Measurements from ENCODE around the gene SLC9C1.

The SLC9C1 gene

DNA sequence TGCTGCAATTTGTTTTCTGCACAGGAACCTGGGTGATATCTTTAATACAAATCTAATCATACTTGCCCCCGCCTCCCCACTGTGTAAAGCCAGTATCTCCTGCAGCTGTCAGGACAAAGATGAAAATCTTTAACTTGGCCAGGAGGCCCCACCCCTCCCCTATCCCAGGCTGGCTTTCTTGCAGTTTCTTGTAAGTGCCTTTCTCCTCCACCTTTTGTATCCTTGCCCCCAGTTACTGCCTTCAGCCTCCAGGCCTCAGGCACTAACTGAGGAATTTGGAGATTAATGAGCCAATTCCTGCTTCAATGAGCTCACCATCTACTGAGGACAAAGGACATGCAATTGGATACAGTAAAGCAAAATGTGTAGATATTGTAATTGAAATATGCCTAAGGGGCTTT is 167.5 kb downstream of the SLC9C1 start:
- no peak overlapping the region for H2AFZ ChIP-seq (ENCODE audit: low read depth, low read length)
- H3K79me2 ChIP-seq (ENCODE audit: insufficient read depth, low read length) = no peaks in the 10 kb centered on the region
- DNase-seq (no peak), ATAC-seq (ENCODE audit: insufficient read depth, low read depth) (no peak; the same call in 2 of the 3 replicates)
- H3K4me1 ChIP-seq (ENCODE audit: insufficient read depth, low read length) = no peaks in the 10 kb centered on the region
- H3K27ac ChIP-seq (ENCODE audit: low read length) = no peak overlapping the region
- TF ChIP-seq, protein P1, sequence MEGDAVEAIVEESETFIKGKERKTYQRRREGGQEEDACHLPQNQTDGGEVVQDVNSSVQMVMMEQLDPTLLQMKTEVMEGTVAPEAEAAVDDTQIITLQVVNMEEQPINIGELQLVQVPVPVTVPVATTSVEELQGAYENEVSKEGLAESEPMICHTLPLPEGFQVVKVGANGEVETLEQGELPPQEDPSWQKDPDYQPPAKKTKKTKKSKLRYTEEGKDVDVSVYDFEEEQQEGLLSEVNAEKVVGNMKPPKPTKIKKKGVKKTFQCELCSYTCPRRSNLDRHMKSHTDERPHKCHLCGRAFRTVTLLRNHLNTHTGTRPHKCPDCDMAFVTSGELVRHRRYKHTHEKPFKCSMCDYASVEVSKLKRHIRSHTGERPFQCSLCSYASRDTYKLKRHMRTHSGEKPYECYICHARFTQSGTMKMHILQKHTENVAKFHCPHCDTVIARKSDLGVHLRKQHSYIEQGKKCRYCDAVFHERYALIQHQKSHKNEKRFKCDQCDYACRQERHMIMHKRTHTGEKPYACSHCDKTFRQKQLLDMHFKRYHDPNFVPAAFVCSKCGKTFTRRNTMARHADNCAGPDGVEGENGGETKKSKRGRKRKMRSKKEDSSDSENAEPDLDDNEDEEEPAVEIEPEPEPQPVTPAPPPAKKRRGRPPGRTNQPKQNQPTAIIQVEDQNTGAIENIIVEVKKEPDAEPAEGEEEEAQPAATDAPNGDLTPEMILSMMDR (IDR thresholded peaks at IDR 0.05; ENCODE audit: borderline replicate concordance, extremely low read depth, low read length, poor library complexity, severe bottlenecking) = no peak
- no peak overlapping the region for H3K4me2 ChIP-seq (ENCODE audit: insufficient read depth, low read length)
- no peaks in the 10 kb centered on the region for H3K9me3 ChIP-seq (ENCODE audit: insufficient read depth, low read length, severe bottlenecking)
- H3K9ac ChIP-seq (ENCODE audit: low read depth, low read length) = no peak overlapping the region
- H4K20me1 ChIP-seq (ENCODE audit: insufficient read depth, low read length) = no peaks in the 10 kb centered on the region
- H3K27me3 ChIP-seq (ENCODE audit: insufficient read depth, low read length, poor library complexity) = no peaks in the 10 kb centered on the region
- H3K36me3 ChIP-seq (ENCODE audit: insufficient read depth, low read length) = no peaks in the 10 kb centered on the region
- no peak overlapping the region for H3K4me3 ChIP-seq (ENCODE audit: low read depth in 1 of 2, low read length in 2 of 2)

DNA sequence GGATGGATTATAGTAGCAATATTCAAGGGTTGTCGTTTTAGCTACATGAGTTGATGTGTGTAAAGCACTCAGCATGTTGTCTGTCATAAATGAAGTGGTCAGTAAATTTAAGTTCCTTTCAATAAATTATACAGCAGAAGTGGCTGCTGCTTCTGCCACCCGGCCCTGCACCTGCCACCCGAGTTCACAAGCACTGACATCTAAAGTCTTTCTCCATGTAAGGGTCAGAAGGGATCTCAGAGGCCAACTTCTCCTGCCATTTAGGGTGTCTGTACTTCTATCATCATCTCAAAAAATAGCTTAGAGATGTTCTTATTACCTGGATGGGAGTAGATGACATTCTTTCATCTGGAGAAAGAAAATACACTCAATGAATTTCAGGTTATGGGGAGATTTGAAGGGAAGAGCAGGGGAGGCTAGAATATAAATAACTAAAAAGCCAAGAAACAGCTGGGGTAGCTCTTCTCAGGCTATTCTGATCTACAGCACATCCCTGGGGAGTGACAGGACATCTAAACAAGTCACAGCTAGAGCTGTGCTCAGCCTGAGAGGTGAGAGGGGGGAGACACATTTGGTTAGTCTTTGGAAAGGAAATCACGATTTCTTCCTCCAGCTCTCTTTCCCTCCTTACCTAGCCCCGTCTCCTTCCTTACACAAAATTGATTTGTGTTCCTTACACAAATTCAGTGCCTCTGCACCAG is 169.0 kb downstream of the SLC9C1 start:
- ATAC-seq (ENCODE audit: insufficient read depth, low read depth) (no peak), DNase-seq (no peak)
- H4K20me1 ChIP-seq (ENCODE audit: insufficient read depth, low read length) = no peaks in the 10 kb centered on the region
- H3K9ac ChIP-seq (ENCODE audit: low read depth, low read length) = no peak overlapping the region
- peaks cover 8% of the 10 kb centered on the region; the same call in 1 of the 2 replicates for H3K4me1 ChIP-seq (ENCODE audit: insufficient read depth, low read length)
- no peaks in the 10 kb centered on the region for H3K9me3 ChIP-seq (ENCODE audit: insufficient read depth, low read length, severe bottlenecking)
- no peak overlapping the region for H3K4me3 ChIP-seq (ENCODE audit: low read depth in 1 of 2, low read length in 2 of 2)
- H3K4me2 ChIP-seq (ENCODE audit: insufficient read depth, low read length) = no peak overlapping the region
- no peak overlapping the region for H2AFZ ChIP-seq (ENCODE audit: low read depth, low read length)
- no peaks in the 10 kb centered on the region for H3K79me2 ChIP-seq (ENCODE audit: insufficient read depth, low read length)
- H3K27me3 ChIP-seq (ENCODE audit: insufficient read depth, low read length, poor library complexity) = no peaks in the 10 kb centered on the region
- no peaks in the 10 kb centered on the region for H3K36me3 ChIP-seq (ENCODE audit: insufficient read depth, low read length)
- no peak overlapping the region for H3K27ac ChIP-seq (ENCODE audit: low read length)
- no peak for TF ChIP-seq EZH2 (IDR thresholded peaks at IDR 0.05; ENCODE audit: borderline replicate concordance, low read depth, low read length, severe bottlenecking)
- TF ChIP-seq, protein P1 (IDR thresholded peaks at IDR 0.05; ENCODE audit: borderline replicate concordance, extremely low read depth, low read length, poor library complexity, severe bottlenecking) = no peak

DNA sequence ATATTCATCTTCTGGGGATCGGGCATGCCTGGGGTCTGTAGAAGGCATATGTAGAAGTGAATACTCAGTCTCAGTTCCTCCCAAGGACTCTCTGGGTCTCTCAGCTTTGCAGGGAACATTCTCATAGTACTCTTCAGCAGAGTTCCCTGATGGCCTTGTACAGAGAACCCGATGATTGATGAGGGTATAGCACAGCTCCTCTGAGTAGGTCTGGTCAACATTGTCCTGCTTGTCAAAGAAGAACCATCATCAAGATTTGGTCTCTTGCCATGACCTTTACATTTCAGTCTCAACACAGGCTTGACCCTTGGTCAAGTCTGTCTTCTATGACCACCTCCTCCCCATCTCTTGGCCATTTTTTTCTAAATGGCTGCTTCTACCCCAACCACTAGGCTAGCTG is 170.5 kb downstream of the SLC9C1 start:
- no peak for DNase-seq
- H3K4me3 ChIP-seq (ENCODE audit: low read depth in 1 of 2, low read length in 2 of 2) = no peak overlapping the region
- no peaks in the 10 kb centered on the region for H3K36me3 ChIP-seq (ENCODE audit: insufficient read depth, low read length)
- no peak overlapping the region for H2AFZ ChIP-seq (ENCODE audit: low read depth, low read length)
- no peaks in the 10 kb centered on the region for H4K20me1 ChIP-seq (ENCODE audit: insufficient read depth, low read length)
- no peak overlapping the region for H3K9ac ChIP-seq (ENCODE audit: low read depth, low read length)
- no peaks in the 10 kb centered on the region for H3K9me3 ChIP-seq (ENCODE audit: insufficient read depth, low read length, severe bottlenecking)
- H3K27ac ChIP-seq (ENCODE audit: low read length) = no peak overlapping the region
- no peak overlapping the region for H3K4me2 ChIP-seq (ENCODE audit: insufficient read depth, low read length)
- peaks cover 12% of the 10 kb centered on the region; the same call in 1 of the 2 replicates for H3K4me1 ChIP-seq (ENCODE audit: insufficient read depth, low read length)
- no peaks in the 10 kb centered on the region for H3K79me2 ChIP-seq (ENCODE audit: insufficient read depth, low read length)
- no peak for TF ChIP-seq EZH2 (IDR thresholded peaks at IDR 0.05; ENCODE audit: borderline replicate concordance, low read depth, low read length, severe bottlenecking)
- TF ChIP-seq, protein P1 (IDR thresholded peaks at IDR 0.05; ENCODE audit: borderline replicate concordance, extremely low read depth, low read length, poor library complexity, severe bottlenecking) = no peak
- no peak for ATAC-seq (ENCODE audit: insufficient read depth, low read depth)
- no peaks in the 10 kb centered on the region for H3K27me3 ChIP-seq (ENCODE audit: insufficient read depth, low read length, poor library complexity)
